ENCODE measurements around the gene CDKL5. TPM values are rescaled to one million over a fixed set of nuclear protein-coding genes. Genes with fewer than 3 reads are reported as not detected.

CDKL5 gene
- polyA plus RNA-seq, 3 donors: 0.97 to 1.4 (median 1.1) TPM

DNA sequence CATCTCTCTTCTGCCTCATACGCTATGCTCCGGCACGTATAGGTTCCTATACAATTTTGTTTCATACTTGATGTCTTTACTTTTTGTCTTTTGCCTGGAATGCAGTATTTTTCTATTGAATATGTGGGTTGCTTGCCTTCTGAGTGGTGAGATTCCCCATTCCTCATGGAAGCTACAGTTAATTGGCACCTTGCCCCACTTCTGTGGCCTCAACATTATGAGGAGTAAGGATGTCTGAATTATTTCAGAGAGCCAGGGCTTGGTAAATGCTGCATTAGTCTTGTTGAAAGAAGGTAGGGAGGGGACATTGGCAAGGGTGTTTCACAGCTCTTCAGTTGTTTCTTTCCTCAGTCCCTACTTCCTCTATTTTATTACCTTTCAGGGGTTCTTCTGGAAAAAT is 23.0 kb downstream of the CDKL5 start:
- H3K27ac ChIP-seq (ENCODE audit: low read depth, low read length): no peak overlapping the region
- WGBS, 3 donors: 92 to 96% (median 93%) methylated on average over 3 of the region's 3 CpGs

DNA sequence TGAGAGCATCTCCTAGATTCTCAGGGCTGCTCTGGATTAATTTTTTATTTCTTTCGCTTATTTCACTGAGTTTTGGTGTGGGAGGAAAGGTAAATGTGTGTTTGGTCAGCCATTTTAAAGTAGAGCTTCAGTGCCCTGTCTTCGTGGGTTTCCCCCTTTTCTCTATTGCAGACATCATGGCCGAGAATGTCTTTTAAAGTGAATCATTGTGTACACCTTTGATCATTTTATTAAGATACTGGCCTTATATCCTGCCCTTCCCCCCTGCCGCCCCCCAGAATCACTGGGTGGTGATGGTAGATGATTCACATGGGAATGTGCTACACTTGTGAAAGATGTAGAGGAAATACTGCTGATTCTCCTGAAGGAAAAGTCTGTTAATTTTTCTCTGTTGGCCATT is 23.8 kb downstream of the CDKL5 start:
- 83 to 96% (median 94%) methylated on average over 4 of the region's 4 CpGs for WGBS, 3 donors
- H3K27ac ChIP-seq (ENCODE audit: low read depth, low read length): no peak overlapping the region

DNA sequence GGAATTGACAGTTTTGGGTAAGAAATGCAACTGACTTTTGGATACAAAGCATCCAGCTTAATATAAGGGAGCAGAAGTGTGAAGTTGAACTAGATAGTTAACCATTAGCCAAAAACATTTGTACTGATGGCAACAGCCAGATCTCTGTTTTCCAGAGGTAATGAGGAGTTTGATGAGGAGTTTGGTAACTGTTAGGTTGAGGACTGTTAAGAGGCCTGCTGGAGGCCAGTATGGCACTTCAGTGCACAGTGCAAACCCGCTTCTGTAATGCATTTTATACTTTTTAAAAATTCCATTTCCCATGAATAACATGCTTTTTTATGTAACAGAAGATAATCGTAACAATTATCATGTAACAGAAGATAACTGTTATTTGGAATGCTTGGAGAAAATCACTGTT is 30.0 kb downstream of the CDKL5 start:
- 65 to 73% (median 66%) methylated on average over 2 of the region's 2 CpGs for WGBS, 3 donors
- H3K27ac ChIP-seq (ENCODE audit: low read depth, low read length): no peak overlapping the region

DNA sequence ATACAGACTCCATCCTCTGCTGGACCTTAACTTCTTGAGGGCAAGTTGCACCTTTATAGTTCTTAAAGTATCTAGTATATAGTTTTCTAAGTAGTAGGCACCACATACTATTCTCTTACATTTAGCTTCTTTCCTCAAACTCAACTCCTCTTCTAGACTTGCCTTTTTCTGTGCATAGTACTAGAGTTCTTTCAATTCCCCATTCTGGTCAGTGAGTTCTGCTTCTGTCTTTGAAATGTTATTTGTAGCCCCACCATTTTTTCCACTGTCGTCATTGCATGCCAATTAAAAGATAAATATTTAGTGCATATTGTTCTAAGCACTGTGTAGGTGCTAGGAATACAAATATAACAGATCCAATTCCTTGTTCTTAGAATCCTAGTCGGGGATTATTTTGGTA is 31.6 kb downstream of the CDKL5 start:
- 80 to 92% (median 83%) methylated on average over 2 of the region's 2 CpGs for WGBS, 3 donors

DNA sequence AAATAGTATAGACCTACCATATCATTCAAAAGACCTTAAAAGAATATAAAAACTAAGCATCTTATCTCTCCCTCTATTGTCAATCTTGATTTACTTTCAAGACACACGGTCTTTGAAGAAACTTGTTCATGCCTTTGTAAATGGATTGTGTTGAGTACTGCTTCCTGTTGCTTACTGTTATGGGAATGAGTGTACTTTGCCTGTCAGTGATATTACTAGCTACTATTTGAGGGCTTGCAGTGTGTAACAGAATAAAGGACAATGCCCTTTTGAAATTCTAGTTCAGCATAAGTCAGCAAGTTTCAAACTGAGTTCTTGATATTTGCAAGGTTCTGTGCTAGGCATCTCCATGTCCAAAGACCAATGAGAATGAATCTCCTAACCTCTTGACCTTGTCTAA is 36.0 kb downstream of the CDKL5 start:
- H3K27ac ChIP-seq (ENCODE audit: low read depth, low read length): no peak overlapping the region
- WGBS, 3 donors: 30 to 71% (median 60%) methylated on average over 1 of the region's 1 CpG

More for the DNA sequence above, 31.6 kb downstream of the CDKL5 start:
- H3K27ac ChIP-seq (ENCODE audit: low read depth, low read length): no peak overlapping the region

DNA sequence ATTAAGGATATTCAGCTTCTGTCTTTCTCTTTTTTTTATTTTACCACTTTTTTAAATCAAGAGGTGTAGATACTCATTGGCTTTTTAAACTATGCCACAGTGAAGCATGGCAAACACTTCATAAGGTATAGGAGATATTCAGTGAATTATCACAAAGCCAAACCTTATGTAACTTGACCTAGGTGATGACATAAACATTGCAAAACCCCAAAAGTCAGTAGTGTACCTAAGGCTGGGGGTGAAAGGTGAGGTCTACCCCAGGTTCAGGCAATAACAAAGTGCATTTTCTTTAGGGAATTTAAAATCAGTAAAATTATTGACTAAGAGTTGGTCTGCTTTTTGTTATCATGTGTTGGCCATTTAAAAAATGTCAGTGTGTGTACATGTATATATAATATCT is 39.1 kb downstream of the CDKL5 start:
- H3K27ac ChIP-seq (ENCODE audit: low read depth, low read length): no peak overlapping the region

DNA sequence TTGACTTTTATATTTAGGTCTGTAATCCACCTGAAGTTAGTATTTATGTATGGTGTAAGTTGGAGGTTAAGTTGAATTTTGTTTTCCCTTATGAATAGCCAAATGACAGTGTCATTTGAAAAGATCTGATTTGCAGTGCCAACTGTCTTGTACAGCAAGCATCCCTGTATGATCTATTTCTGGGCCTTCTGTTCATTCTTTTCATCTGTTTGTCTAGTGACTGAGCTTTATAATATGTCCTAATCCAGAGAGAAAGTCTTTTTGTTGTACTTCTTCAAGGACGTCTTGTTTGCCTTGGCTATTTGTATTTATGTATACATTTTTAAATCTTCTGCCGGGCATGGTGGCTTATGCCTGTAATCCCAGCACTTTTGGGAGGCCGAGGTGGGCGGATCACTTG is 39.6 kb downstream of the CDKL5 start:
- WGBS, 3 donors: 78 to 98% (median 95%) methylated on average over 4 of the region's 4 CpGs
- no peak overlapping the region for H3K27ac ChIP-seq (ENCODE audit: low read depth, low read length)

DNA sequence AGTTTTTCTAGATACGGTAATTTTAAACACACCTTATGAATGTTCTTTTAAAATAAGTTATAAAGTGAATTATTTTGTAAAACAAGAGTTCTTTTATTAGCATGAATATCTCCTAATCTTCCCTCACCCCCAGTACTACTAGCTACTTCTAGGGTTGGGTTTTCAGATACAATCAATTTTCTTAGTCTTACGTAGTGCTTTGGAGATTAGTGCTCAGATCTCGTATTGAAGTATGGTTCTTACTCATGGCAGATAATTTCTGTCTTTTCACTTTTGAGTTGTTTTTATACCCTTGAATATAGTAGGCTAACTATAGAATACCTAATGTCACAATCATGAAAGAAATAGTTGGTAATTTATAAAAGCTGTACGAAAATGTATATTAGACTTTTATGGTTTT is 43.2 kb downstream of the CDKL5 start:
- no peak overlapping the region for H3K27ac ChIP-seq (ENCODE audit: low read depth, low read length)
- 84 to 99% (median 96%) methylated on average over 4 of the region's 4 CpGs for WGBS, 3 donors

DNA sequence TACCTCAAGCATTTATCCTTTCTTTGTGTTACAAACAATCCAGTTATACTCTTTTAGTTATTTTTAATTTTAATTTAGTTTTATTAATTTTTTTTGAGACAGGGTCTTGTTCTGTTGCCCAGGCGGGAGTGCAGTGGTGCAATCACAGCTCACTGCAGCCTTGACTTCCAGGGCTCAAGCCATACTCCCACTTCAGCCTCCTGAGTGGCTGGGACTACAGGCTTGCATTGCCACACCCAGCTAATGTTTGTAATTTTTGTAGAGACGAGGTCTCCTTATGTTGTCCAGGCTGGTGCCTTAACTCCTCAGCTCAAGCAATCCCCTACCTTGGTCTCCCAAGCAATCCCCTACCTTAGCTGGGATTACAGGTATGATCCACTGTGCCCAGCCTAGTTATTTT is 45.9 kb downstream of the CDKL5 start:
- H3K27ac ChIP-seq (ENCODE audit: low read depth, low read length): no peak overlapping the region
- 74 to 92% (median 87%) methylated on average over 2 of the region's 2 CpGs for WGBS, 3 donors

DNA sequence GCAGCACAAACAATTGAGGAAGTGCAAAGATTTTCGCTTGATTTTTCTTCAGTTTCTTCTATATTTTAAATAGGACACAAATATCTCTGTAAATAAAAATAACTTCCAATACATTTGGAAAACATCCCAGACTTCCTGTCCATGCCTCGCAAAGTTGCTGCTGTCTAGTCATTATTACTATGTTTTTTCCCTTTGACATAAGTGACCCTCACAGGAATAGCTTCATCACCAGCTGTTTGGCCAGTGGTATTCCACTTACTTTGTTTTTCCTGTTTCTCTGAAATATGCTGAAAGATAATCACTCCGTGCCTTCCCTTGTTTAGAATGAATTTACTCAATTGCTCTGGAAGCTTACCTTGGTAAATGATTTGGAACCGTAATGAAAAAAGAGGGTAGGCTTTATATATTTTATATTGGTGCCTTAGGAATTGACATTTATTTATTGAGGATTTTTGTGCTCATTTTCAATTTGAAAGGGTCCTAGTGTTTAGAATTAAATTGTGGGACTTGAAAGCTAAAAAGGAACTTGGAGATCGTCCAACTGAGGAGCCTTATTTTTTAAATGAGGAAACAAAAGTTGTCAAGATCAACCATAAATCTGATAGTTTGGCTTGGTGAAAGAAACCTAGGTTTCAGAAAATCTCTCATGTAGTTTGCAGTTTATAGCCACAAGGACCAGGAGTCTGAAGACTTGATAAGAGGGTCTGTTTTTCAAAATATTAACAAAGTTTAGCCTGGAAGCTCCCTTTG is 65.6 kb downstream of the CDKL5 start:
- 32 to 78% (median 48%) methylated on average over 5 of the region's 5 CpGs for WGBS, 3 donors
- no peak overlapping the region for H3K27ac ChIP-seq (ENCODE audit: low read depth, low read length)

DNA sequence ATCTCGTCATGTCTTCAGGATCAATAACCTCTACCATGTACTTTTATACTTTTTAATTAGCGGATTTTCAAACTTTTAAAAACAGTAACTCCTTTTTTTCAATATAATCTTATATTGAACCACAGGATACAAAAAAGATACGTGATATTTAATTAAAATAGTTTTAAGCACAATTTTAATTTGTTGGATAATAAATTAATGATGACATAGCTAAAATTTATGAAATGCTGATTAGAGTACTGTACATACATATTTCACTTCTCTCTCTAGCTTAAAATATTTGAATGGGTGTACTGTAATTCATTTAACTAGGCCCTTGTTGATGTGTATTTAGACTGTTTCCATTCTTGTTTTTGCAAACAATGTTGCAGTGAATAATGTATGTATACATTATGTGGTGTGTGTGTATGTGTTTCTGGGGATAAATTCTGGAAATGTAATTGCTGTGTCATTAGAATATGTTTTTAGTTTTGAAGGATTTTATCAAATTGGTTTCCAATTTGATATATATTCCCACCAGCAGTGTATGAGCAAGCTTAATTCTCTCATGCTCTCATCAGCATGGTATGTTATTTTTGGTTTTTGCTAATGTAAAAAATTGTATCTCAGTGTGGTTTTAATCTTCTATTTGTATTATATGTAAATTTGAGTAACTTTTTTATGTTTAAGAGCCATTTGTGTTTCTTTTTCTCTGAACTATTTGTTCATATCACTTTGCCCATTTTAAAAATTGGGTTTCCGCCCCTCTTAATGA is 66.4 kb downstream of the CDKL5 start:
- WGBS, 3 donors: 82 to 97% (median 94%) methylated on average over 4 of the region's 4 CpGs
- H3K27ac ChIP-seq (ENCODE audit: low read depth, low read length): no peak overlapping the region

DNA sequence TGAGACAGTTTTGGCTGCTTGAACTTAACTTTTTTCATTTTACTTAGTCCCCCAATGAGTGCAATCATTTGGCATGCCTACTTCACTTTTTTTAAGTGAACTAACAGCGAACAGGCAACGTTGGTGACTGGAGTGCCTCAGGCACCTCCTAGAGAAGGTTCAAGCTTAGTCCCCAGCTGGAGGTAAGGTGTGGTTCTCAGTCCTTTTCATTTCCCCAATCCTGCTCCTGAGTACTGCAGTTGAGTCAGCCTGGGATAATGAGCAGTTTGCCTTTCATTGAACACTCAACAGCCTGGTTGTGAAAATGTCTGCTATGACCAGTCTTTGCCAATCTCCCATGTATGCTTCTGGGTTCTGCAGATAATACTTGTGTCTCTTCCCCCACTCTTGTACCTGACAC is 109.5 kb downstream of the CDKL5 start:
- no peak overlapping the region for H3K27ac ChIP-seq (ENCODE audit: low read depth, low read length)
- WGBS, 3 donors: 77 to 86% (median 82%) methylated on average over 2 of the region's 2 CpGs

DNA sequence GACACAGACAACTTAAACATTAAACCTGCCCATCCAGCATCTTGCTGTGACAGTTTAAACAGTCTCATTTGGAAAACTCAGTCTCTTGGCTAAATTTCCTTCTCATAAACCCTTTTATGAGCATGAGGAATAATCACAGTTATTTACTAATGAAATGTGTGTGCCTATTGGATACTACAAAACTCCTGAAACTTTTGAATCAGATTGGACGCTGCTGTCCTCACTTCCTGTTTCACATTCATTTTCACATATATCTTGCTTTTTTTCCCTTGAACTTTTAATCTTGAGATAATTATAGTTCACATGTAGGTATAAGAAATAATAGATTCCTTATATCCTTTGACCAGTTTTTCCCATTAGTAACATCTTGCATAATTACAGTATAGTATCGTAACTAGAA is 111.7 kb downstream of the CDKL5 start:
- WGBS, 3 donors: 81 to 90% (median 86%) methylated on average over 2 of the region's 2 CpGs
- no peak overlapping the region for H3K27ac ChIP-seq (ENCODE audit: low read depth, low read length)

DNA sequence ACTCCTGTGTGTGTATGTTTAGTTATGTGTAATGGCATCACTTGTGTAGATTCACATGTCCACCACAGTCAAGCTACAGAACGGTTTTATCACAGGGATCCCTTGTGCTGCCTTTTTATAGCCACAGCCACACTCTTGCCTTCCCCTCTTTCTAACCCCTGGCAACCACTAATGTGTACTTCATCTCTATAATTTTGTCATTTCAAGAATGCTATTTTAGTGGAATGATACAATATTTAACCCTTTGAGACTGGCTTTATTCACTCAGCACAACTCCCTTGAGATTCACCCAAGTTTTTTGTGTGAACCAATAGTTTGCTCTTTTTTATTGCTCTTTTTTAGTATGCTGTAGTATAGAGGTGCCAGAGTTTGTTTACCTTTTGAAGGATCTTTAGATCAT is 112.1 kb downstream of the CDKL5 start:
- 53 to 82% (median 68%) methylated on average over 1 of the region's 1 CpG for WGBS, 3 donors
- no peak overlapping the region for H3K27ac ChIP-seq (ENCODE audit: low read depth, low read length)

DNA sequence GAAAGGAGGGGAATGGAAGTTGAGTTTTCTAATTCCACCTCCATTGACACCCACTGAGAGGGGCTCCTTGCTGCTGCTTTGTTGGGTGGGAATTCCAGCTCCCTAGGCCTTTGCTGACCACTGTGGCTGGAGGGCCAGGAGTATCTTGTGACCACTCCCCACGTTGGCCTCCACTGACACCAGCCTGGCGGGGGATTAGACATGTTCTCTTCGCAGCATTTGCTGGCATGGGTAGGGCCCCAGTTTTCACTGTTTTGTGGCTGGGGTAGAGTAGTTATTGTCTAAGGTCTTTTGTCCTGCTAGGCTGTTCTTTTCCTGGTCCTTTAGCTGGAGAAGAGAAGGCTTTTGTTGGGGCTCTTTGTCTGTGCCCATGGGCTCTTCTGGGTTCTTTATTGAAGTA is 116.7 kb downstream of the CDKL5 start:
- 78 to 83% (median 82%) methylated on average over 2 to 3 of the region's 3 CpGs for WGBS, 3 donors

DNA sequence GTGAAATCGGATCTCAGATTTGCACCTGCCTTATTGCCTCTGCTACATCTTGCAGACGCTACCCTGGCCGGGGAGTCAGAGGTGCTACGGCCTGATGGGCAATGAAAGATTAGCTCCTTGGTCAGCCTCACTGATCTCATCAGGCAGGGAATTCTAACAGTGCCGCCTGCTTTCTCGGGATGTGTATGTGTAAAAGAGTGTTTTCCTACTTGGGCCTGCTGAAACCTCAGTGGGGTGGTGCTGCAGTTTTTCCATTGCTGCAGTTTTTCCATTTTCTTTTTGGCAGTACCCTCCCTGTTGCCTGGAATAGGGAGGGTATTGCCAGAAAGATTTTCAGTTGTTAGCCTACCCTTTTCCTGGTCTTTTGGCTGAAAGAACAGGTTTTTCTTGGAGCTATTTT is 117.5 kb downstream of the CDKL5 start:
- 75 to 90% (median 88%) methylated on average over 6 of the region's 6 CpGs for WGBS, 3 donors
- H3K27ac ChIP-seq (ENCODE audit: low read depth, low read length): no peak overlapping the region

More for the DNA sequence above, 116.7 kb downstream of the CDKL5 start:
- H3K27ac ChIP-seq (ENCODE audit: low read depth, low read length): no peak overlapping the region

DNA sequence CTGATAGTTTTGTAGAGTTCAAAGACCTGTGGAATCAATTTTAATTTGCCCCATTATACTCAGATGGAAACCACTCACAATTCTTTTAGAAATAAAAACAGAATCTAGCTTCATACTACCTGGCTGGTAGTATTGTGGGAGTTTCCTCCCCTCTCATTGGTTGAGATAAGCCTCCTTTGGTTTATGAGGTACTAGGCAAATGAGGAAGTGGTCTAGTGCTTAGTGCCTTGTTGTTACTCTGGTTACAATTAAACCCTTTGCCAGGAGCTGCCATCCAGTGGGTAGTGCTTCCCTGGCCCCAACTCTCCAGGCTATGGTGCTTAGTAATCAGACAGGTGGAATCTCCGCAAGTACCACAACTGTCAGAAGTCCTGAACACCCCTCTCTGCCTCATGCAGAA is 118.3 kb downstream of the CDKL5 start:
- no peak overlapping the region for H3K27ac ChIP-seq (ENCODE audit: low read depth, low read length)

DNA sequence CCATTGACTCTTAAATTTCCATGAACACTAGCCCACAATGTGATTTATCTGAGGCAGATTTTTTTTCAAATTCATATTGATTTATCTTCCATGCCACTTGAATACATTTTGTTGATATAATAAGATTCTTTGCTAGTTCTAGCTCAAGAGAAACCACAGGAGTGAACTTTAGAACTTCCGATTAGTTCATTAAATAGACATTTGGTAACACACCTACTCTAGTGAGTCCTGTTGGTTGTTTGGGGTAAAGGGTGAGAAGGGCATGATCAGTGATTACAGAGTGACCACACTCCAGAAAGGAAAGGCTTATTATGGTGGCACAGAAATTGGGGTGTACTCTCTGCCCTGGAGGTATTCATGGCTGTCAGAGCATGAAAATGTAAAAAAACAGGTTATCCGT is 120.4 kb downstream of the CDKL5 start:
- H3K27ac ChIP-seq (ENCODE audit: low read depth, low read length): no peak overlapping the region

More for the DNA sequence above, 118.3 kb downstream of the CDKL5 start:
- 85 to 100% (median 95%) methylated on average over 1 of the region's 1 CpG for WGBS, 3 donors

DNA sequence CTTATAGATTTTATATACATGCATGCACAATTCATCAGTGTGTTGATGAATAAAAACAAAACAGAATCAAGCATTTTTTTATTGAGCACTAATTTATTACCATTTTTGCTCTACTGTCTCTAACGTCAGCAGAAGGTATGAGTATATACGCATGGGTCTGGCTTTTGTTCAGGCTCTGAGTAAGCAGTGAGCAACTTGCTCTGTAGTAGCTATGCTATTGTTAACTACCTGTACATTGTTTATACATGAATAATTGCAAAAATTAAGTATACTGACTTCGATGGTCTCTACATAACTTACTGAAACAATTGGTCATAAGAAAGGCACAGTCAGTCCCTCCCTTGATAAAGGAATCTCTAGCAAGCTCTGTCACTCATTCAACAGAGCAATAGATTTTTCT is 123.6 kb downstream of the CDKL5 start:
- WGBS, 3 donors: 80 to 96% (median 87%) methylated on average over 3 of the region's 3 CpGs
- H3K27ac ChIP-seq (ENCODE audit: low read depth, low read length): no peak overlapping the region

More for the DNA sequence above, 120.4 kb downstream of the CDKL5 start:
- WGBS, 3 donors: 67 to 99% (median 87%) methylated on average over 2 of the region's 2 CpGs

DNA sequence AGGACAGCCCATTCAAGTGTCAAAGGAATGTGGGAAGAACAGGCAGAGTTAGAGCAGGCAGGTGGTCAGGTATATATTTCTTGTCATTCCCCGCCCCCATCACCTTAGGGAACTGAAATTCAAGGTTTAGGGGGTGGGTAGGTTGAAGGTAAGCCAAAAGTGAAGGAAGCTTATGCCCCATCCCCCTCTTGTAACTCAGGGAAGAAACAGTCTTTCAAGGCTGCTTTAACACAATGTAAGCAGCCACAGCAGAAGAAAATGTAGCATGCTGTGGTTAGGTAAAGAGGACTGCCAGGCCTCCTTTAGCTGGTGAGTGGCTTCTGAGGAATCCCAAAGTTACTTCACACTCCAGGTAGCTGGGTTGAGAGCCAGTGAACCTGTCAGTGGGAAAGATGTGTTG is 124.2 kb downstream of the CDKL5 start:
- no peak overlapping the region for H3K27ac ChIP-seq (ENCODE audit: low read depth, low read length)
- 42 to 100% (median 100%) methylated on average over 1 of the region's 1 CpG for WGBS, 3 donors

All from adipose tissue (tissue), 3 donors.